Stimulated activated naive CD8-positive, alpha-beta T cell treated with anti-CD3 and anti-CD28 coated beads, Interleukin-15, Interleukin-2, amounts not matched to agents 100 ng/mL and 50 ng/mL, for 24 hours (primary cell): ENCODE results near the gene SLC6A18.
"Not testable (repeated sequence)": the region's sequence is repeated elsewhere in the genome, so short reads cannot be mapped to it uniquely, and the experiment has no call there.

Experiments used
- H3K27ac Mint-ChIP-seq: one replicate; pipeline ENCODE4 v1.8.0; 2021; ENCODE audit warnings: mild to moderate bottlenecking, mixed read lengths
- H3K27me3 Mint-ChIP-seq: one replicate; pipeline ENCODE4 v1.8.0; 2021; ENCODE audit warnings: mixed read lengths
- H3K36me3 Mint-ChIP-seq: one replicate; pipeline ENCODE4 v1.8.0; 2021; ENCODE audit warnings: low read depth, mixed read lengths
- H3K4me1 Mint-ChIP-seq: one replicate; pipeline ENCODE4 v1.8.0; 2021; ENCODE audit warnings: low read depth, mixed read lengths
- H3K4me3 Mint-ChIP-seq: one replicate; pipeline ENCODE4 v1.8.0; 2021; ENCODE audit warnings: mild to moderate bottlenecking, mixed read lengths
- H3K9me3 Mint-ChIP-seq: one replicate; pipeline ENCODE4 v1.8.0; 2021; ENCODE audit warnings: mixed read lengths

The SLC6A18 gene

GRCh38 chr5:1282131-1282992 lies 57.2 kb downstream of the SLC6A18 start:
- Mint-ChIP-seq H3K9me3 (no peaks in the 10 kb centered on the region), H3K27me3 (no peaks in the 10 kb centered on the region), H3K27ac (no peak overlapping the region), H3K36me3 (peaks cover 11% of the 10 kb centered on the region), H3K4me1 (no peaks in the 10 kb centered on the region), H3K4me3 (no peak overlapping the region)

- H3K27ac Mint-ChIP-seq, H3K27me3 Mint-ChIP-seq, H3K4me3 Mint-ChIP-seq, H3K9me3 Mint-ChIP-seq, H3K4me1 Mint-ChIP-seq: not testable (repeated sequence)
- peaks cover 12% of the 10 kb centered on the region for H3K36me3 Mint-ChIP-seq
Observed at GRCh38 chr5:1282993-1283728, 58.0 kb downstream of the SLC6A18 start.

GRCh38 chr5:1283729-1284041 lies 58.5 kb downstream of the SLC6A18 start:
- not testable (repeated sequence) for H3K27ac Mint-ChIP-seq

GRCh38 chr5:1284336-1284970 lies 59.3 kb downstream of the SLC6A18 start:
- peaks cover 15% of the 10 kb centered on the region for H3K36me3 Mint-ChIP-seq
- not testable (repeated sequence) for H3K4me1 Mint-ChIP-seq, H3K27ac Mint-ChIP-seq, H3K4me3 Mint-ChIP-seq, H3K9me3 Mint-ChIP-seq, H3K27me3 Mint-ChIP-seq

More at GRCh38 chr5:1283729-1284041, 58.5 kb downstream of the SLC6A18 start:
- H3K9me3 Mint-ChIP-seq, H3K27me3 Mint-ChIP-seq, H3K4me3 Mint-ChIP-seq, H3K4me1 Mint-ChIP-seq: not testable (repeated sequence)
- H3K36me3 Mint-ChIP-seq = peaks cover 14% of the 10 kb centered on the region

GRCh38 chr5:1285141-1285540 lies 60.0 kb downstream of the SLC6A18 start:
- Mint-ChIP-seq H3K4me3 (no peak overlapping the region), H3K36me3 (peaks cover 15% of the 10 kb centered on the region), H3K4me1 (no peaks in the 10 kb centered on the region), H3K27me3 (peaks cover 3% of the 10 kb centered on the region), H3K27ac (no peak overlapping the region), H3K9me3 (peaks cover 5% of the 10 kb centered on the region)

GRCh38 chr5:1285883-1286291 lies 60.7 kb downstream of the SLC6A18 start:
- no peak overlapping the region for H3K27ac Mint-ChIP-seq
- H3K4me1 Mint-ChIP-seq = no peaks in the 10 kb centered on the region
- H3K36me3 Mint-ChIP-seq = peaks cover 15% of the 10 kb centered on the region
- H3K4me3 Mint-ChIP-seq = no peak overlapping the region
- peaks cover 5% of the 10 kb centered on the region for H3K9me3 Mint-ChIP-seq
- peaks cover 3% of the 10 kb centered on the region for H3K27me3 Mint-ChIP-seq

- no peak overlapping the region for H3K4me3 Mint-ChIP-seq
- peaks cover 5% of the 10 kb centered on the region for H3K9me3 Mint-ChIP-seq
- H3K4me1 Mint-ChIP-seq = peaks cover 13% of the 10 kb centered on the region
- no peak overlapping the region for H3K27ac Mint-ChIP-seq
- peaks cover 3% of the 10 kb centered on the region for H3K27me3 Mint-ChIP-seq
- peaks cover 9% of the 10 kb centered on the region for H3K36me3 Mint-ChIP-seq
Observed at GRCh38 chr5:1288439-1289335, 63.5 kb downstream of the SLC6A18 start.

DNA sequence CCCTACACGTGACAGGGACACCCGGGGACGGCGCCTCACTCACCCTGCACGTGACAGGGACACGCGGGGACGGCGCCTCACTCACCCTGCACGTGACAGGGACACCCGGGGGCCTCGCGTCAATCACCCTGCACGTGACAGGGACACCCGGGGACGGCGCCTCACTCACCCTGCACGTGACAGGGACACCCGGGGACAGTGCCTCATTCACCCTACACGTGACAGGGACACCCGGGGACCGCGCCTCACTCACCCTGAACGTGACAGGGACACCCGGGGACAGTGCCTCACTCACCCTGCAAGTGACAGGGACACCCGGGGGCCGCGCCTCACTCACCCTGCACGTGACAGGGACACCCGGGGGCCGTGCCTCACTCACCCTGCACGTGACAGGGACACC lies 64.4 kb downstream of the SLC6A18 start:
- not testable (repeated sequence) for H3K4me3 Mint-ChIP-seq, H3K36me3 Mint-ChIP-seq, H3K27ac Mint-ChIP-seq, H3K9me3 Mint-ChIP-seq, H3K27me3 Mint-ChIP-seq
- H3K4me1 Mint-ChIP-seq = peaks cover 14% of the 10 kb centered on the region

GRCh38 chr5:1290956-1291355 lies 65.8 kb downstream of the SLC6A18 start:
- not testable (repeated sequence) for H3K27me3 Mint-ChIP-seq, H3K36me3 Mint-ChIP-seq, H3K9me3 Mint-ChIP-seq, H3K27ac Mint-ChIP-seq, H3K4me3 Mint-ChIP-seq
- peaks cover 14% of the 10 kb centered on the region for H3K4me1 Mint-ChIP-seq

DNA sequence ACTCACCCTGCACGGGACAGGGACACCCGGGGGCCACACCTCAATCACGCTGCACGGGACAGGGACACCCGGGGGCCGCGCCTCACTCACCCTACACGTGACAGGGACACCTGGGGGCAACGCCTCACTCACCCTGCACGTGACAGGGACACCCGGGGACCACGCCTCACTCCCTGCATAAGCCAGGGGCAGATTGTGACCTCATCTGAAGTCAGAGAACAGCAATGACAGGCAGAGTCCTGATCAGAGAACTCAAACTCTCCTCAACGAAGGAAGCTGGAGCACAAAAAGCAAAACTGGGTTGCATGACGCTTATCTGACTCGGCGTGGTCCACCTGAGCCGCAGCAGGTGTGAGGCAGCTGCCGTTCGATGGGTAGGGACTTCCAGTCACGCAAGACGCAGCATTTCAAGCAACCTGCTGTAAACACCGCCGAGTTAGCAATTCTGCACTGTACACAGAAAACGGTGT lies 66.5 kb downstream of the SLC6A18 start:
- Mint-ChIP-seq H3K9me3 (peaks cover 5% of the 10 kb centered on the region), H3K27me3 (peaks cover 3% of the 10 kb centered on the region), H3K4me1 (peaks cover 14% of the 10 kb centered on the region), H3K36me3 (peaks cover 9% of the 10 kb centered on the region), H3K4me3 (no peak overlapping the region), H3K27ac (no peak overlapping the region)

GRCh38 chr5:1292139-1292538 lies 67.0 kb downstream of the SLC6A18 start:
- Mint-ChIP-seq H3K27ac (no peak overlapping the region), H3K4me1 (peaks cover 14% of the 10 kb centered on the region), H3K9me3 (peaks cover 5% of the 10 kb centered on the region), H3K4me3 (no peak overlapping the region), H3K27me3 (peaks cover 3% of the 10 kb centered on the region), H3K36me3 (peaks cover 9% of the 10 kb centered on the region)

- peaks cover 14% of the 10 kb centered on the region for H3K4me1 Mint-ChIP-seq
- H3K27ac Mint-ChIP-seq = no peak overlapping the region
- H3K9me3 Mint-ChIP-seq = peaks cover 4% of the 10 kb centered on the region
- H3K27me3 Mint-ChIP-seq = peaks cover 3% of the 10 kb centered on the region
- H3K4me3 Mint-ChIP-seq = peak overlapping the region; percentile 49
- peaks cover 8% of the 10 kb centered on the region for H3K36me3 Mint-ChIP-seq
Observed at GRCh38 chr5:1292846-1293415, 67.8 kb downstream of the SLC6A18 start.

DNA sequence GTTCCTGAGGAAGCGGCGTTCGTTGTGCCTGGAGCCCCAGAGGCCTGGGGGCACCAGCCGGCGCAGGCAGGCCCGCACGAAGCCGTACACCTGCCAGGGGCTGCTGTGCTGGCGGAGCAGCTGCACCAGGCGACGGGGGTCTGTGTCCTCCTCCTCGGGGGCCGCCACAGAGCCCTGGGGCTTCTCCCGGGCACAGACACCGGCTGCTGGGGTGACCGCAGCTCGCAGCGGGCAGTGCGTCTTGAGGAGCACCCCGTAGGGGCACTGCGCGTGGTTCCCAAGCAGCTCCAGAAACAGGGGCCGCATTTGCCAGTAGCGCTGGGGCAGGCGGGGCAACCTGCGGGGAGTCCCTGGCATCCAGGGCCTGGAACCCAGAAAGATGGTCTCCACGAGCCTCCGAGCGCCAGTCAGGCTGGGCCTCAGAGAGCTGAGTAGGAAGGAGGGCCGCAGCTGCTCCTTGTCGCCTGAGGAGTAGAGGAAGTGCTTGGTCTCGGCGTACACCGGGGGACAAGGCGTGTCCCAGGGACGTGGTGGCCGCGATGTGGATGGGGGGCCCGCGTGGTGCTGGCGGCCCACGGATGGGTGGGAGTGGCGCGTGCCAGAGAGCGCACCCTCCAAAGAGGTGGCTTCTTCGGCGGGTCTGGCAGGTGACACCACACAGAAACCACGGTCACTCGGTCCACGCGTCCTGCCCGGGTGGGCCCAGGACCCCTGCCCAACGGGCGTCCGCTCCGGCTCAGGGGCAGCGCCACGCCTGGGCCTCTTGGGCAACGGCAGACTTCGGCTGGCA lies 68.4 kb downstream of the SLC6A18 start:
- Mint-ChIP-seq H3K36me3 (peaks cover 2% of the 10 kb centered on the region), H3K4me3 (peak overlapping the region; percentile 66), H3K27me3 (no peaks in the 10 kb centered on the region), H3K9me3 (no peaks in the 10 kb centered on the region), H3K4me1 (peaks cover 14% of the 10 kb centered on the region), H3K27ac (no peak overlapping the region)
